ENCODE data around the gene YTHDF1.

YTHDF1 gene

DNA sequence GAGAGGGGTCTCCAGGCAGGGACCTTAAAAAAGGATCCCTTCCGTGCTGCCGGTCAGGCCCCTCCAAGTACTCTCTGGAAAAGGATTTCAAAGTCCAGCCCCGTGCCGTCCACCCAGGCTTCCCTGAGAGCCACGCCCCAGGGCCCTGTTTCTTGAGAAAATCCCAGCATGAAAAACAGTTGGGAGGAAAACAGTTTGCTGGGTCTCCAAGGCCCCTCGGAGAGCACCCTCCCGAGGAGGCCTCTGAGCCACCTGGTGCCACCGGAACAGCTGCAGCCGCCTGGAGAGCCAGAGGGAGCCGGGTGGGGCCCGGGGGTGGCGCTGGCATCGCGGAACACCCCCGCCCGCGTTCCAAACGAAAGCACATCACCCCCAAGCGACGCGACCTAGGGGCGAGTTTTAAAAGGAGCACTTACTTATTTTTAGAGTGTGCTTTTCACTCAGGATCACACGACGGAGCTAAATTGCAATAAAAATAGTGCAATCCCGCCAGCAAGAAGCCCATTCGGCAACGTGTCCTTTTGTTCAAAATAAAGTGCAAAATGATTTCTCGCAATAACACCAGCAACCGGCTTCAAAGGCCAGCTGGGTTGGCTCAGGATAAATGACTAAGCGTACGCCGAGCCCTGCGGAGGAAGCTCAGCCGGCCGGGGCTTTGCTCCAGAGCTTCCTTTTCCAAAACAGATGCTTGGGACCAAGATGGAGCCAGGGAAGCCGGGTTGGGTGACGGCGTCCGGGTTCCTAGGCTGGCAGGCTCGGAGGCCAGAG lies 64.2 kb downstream of the YTHDF1 start:
- Histone ChIP-seq H3K4me3 (peak overlapping the region; percentile 47), H3K27ac (no peak overlapping the region)
- TF ChIP-seq, protein P1, sequence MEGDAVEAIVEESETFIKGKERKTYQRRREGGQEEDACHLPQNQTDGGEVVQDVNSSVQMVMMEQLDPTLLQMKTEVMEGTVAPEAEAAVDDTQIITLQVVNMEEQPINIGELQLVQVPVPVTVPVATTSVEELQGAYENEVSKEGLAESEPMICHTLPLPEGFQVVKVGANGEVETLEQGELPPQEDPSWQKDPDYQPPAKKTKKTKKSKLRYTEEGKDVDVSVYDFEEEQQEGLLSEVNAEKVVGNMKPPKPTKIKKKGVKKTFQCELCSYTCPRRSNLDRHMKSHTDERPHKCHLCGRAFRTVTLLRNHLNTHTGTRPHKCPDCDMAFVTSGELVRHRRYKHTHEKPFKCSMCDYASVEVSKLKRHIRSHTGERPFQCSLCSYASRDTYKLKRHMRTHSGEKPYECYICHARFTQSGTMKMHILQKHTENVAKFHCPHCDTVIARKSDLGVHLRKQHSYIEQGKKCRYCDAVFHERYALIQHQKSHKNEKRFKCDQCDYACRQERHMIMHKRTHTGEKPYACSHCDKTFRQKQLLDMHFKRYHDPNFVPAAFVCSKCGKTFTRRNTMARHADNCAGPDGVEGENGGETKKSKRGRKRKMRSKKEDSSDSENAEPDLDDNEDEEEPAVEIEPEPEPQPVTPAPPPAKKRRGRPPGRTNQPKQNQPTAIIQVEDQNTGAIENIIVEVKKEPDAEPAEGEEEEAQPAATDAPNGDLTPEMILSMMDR (IDR thresholded peaks at IDR 0.05), result no peak
- no peak for DNase-seq (ENCODE audit: low spot score)

DNA sequence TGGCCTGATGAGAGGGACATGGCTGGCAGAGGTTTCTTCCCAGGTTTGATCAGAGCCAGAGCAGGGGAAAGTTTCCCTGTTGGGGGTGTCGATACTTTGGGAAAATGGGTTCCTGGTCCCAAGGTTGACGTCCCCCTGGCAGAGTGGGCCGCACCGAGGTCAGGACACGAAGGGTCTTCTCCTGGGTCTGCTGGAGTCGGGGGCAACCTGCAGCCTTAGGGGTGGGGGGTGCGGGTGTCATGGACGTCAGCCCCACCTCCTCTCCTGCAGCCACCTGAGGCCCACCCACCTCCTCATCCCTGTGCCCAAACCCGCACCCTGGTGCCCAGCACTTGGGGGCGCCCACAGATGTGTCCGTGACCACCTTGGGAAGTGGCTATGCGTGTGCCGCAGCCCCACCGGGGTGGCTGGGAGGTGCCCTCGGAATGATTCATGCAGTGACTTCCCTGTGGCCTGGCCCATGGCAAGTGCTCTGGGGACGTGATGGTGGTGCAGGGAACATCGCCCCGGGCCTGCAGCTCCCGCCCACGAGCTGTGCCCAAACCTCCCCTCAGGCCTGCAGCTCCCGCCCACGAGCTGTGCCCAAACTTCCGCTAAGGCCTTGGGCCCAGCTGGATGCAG lies 64.9 kb downstream of the YTHDF1 start:
- Histone ChIP-seq H3K4me3 (no peak overlapping the region), H3K27ac (no peak overlapping the region)
- TF ChIP-seq, protein P1 (IDR thresholded peaks at IDR 0.05), result no peak
- no peak for DNase-seq (ENCODE audit: low spot score)

DNA sequence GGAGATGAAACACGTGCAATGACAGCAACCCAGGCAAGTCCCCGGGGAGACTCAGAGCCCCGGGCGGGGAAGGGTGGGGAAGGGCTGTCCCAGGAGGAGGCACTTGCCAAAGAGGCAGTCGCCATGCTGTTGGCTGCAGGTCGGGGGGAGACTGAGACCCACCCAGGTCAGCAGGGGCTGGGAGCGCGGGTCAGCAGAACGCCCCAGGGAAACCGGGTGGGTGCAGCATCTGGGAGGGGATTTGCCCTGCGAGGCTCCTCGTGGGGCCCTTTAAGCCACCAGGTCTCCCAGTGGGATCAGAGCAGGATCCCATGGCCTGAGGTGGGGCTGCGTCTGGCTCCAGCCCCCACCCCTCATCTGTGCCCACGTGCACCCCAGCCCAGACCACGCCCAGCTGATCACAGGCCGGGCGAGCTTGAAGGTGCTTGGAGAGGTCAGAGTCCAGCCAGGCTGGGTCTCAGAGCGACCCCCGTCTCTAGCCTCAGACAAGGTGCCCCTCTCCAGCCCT lies 65.5 kb downstream of the YTHDF1 start:
- Histone ChIP-seq H3K27ac (no peak overlapping the region), H3K4me3 (no peak overlapping the region)
- no peak for DNase-seq (ENCODE audit: low spot score)
- TF ChIP-seq, protein P1 (IDR thresholded peaks at IDR 0.05), result no peak

DNA sequence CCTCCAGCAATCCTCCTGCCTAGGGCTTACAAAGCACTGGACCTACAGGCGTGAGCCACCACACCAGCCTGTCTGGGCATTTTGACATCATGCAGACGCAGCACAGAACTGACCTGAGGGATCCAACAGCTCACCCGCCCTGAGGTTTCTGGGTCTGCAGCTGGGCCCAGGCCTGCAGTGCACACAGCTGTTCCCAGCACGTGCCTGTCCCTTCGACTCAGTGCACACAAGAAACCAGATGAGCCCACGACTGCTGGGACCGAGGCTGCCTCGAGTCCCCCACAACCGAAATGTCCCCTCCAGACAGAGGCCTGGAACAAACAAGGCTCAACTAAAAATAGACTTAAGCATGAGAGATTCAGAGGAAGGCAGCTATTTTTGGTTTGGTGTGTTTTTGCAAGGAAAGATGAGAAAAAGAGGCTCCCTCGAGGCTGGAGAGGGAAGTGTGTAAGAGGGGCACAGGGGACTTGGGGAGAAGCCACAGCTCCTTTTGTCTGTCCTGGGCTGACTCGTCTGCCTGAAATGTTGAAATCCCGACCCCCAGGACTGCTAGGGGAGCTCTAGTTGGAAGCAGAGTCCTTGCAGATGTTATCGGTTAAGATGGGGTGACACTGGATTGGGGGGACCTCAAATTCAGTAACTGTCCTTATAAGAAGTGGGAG lies 66.3 kb downstream of the YTHDF1 start:
- TF ChIP-seq, protein P1 (IDR thresholded peaks at IDR 0.05), result no peak
- Histone ChIP-seq H3K4me3 (no peak overlapping the region), H3K27ac (no peak overlapping the region)
- DNase-seq (ENCODE audit: low spot score), result no peak

DNA sequence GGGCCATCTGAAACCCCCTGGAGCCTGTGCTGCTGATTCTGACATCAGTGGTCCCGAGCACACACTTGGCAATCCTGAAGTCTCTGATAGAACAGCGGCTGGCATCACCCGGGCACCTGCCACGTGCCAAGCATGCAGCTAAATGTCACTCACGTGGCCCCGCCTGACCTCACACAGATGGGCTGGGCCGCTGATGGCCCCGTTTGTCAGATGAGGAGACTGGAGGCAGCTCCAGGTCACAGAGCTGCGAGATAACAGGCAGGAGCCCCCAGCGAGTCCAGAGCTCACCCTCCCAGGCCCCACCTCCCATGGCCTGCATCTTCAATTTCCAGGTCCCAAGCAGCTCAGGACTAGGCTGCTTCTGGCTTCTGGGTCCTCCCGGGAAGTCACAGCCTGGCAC lies 67.2 kb downstream of the YTHDF1 start:
- DNase-seq (ENCODE audit: low spot score), result no peak

DNA sequence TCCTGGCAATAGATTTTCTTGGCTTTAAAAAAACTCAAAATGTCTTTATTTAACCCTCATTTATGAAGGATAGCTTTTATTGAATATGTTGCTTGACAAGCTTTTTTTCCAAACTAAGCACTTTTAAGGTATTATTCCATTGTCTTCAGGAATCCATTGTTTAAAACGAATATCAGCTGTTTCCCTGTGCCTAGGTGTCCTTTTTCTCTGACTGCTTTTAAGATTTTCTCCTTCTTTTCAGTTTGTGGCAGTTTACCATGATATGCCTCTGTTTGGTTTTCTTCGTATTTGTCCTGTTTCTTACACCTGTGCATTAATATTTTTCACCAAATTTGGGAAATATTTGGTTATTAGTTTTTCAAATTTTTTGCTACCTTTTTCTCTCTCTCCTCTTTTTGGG lies 68.4 kb downstream of the YTHDF1 start:
- DNase-seq (ENCODE audit: low spot score), result no peak
- no peak overlapping the region for H3K4me3 ChIP-seq
- TF ChIP-seq, protein P1 (IDR thresholded peaks at IDR 0.05), result no peak
- H3K27ac ChIP-seq, result no peak overlapping the region

More for the DNA sequence above, 67.2 kb downstream of the YTHDF1 start:
- no peak overlapping the region for H3K4me3 ChIP-seq
- no peak overlapping the region for H3K27ac ChIP-seq
- TF ChIP-seq, protein P1 (IDR thresholded peaks at IDR 0.05), result no peak
